Heart right ventricle (tissue), 16 donors: ENCODE data around the gene MUC5B. TPM values are rescaled to one million over a fixed set of nuclear protein-coding genes. Genes with fewer than 3 reads are reported as not detected.
A peak's percentile ranks its signal among the peaks of the same experiment; 100 is the strongest.
"Not testable (repeated sequence)": the region's sequence is repeated elsewhere in the genome, so short reads cannot be mapped to it uniquely, and the experiment has no call there.

Experiments used
- ATAC-seq, 8 donors: fragments of 200-7000 bp; cut with Tn5 transposase; one replicate each; pipeline ENCODE4 v1.9.1; 2020; ENCODE audit warnings: mild to moderate bottlenecking in 8 of 8, moderate library complexity in 8 of 8, moderate number of reproducible peaks in 1 of 8
- DNase-seq, 2 donors: peaks; one replicate each; pipeline ENCODE4 v3.0.0-alpha.2; 2020
- H3K27ac ChIP-seq, 10 donors: fragments of 200-600 bp; sonication (generic) in 2 of 10; one replicate each; pipeline versions ENCODE4 v1.5.0 to v1.8.0; 2020 to 2022; ENCODE audit warnings: mild to moderate bottlenecking in 3 of 10
- H3K27me3 ChIP-seq, 7 donors: fragments of 200-600 bp; one replicate each; pipeline ENCODE4 v1.8.0; 2021 to 2022; ENCODE audit warnings: mild to moderate bottlenecking in 2 of 7
- H3K36me3 ChIP-seq, 9 donors: fragments of 200-600 bp; sonication (generic) in 1 of 9; one replicate each; pipeline versions ENCODE4 v1.5.0 to v1.8.0; 2020 to 2022; ENCODE audit warnings: mild to moderate bottlenecking in 2 of 9
- H3K4me1 ChIP-seq, 9 donors: fragments of 200-600 bp; sonication (generic) in 1 of 9; one replicate each; pipeline versions ENCODE4 v1.5.0 to v1.8.0; 2020 to 2022; ENCODE audit warnings: mild to moderate bottlenecking in 4 of 9
- H3K4me3 ChIP-seq, 10 donors: fragments of 200-600 bp; sonication (generic) in 2 of 10; one replicate each; pipeline versions ENCODE4 v1.5.0 to v1.8.0; 2020 to 2022; ENCODE audit warnings: mild to moderate bottlenecking in 7 of 10, moderate library complexity in 2 of 10
- H3K9me3 ChIP-seq, 11 donors: fragments of 200-600 bp in 10 of 11; sonication (generic) in 2 of 11; one replicate each; pipeline versions ENCODE4 v1.5.0 to v1.8.0; 2013 to 2022; ENCODE audit warnings: mild to moderate bottlenecking in 2 of 11, control low read depth in 1 of 11, moderate library complexity in 1 of 11
- CTCF ChIP-seq, 9 donors: fragments of 200-600 bp; sonication (generic) in 2 of 9; IDR thresholded peaks; one replicate each; pipeline versions ENCODE4 v1.5.0 to v1.8.0; 2021 to 2022; ENCODE audit warnings: antibody characterized with exemption in 9 of 9, mild to moderate bottlenecking in 5 of 9, moderate library complexity in 1 of 9
- WGBS, 2 donors: extraction: QIAGEN DNeasy Blood & Tissue Kit; methylation state at CpG; one replicate each; pipeline ENCODE4 v1.1.7; 2013; ENCODE audit warnings: inconsistent platforms in 1 of 2; 5-methylcytosine and 5-hydroxymethylcytosine counted together
- intact Hi-C, 10 donors: fragments of 100-400 bp; cut with DNase I; formaldehyde crosslinking; loops; one replicate each; pipeline versions ENCODE4 v1.11.1 to v1.14.2; 2022
- long read RNA-seq, 3 donors: library from polyadenylated mRNA; unstranded; transcript quantifications; one replicate each; pipeline ENCODE4 v2.0.0, GENCODE V29; 2020 to 2021
- polyA plus RNA-seq, 2 donors: library from polyadenylated mRNA; stranded (reverse); fragments of 200-250 nt; gene quantifications; one replicate each; pipeline ENCODE4 v1.2.3, GENCODE V29; 2013
- total RNA-seq, 10 donors: library from RNA; stranded (reverse); fragmentation: NEBNext Ultra II Directional in 3 of 10; extraction: Animal tissue kit (Norgen Biotek cat#: 25700) in 3 of 10; gene quantifications; one replicate each; pipeline versions ENCODE4 v1.2.1 to v1.2.4, GENCODE V29; 2021 to 2023
- donor health status: Arrhythmogenic right ventricular cardiomyopathy.
- donor health status: ischemic (EF 13 %, LVEDD 7.1; RV severe dilation, severe dysfunction).
- donor health status: healthy with polysubstance abuse.
- donor health status: DM: no; HTN: yes; CAD: no.
- donor health status: DM: no; HTN: no; CAD: no.
- donor health status: ischemic (EF 25% LVEDD 6.9; RV normal size, moderate dysfunction).
- donor health status: ischemic (EF 25% LVEDD 5.7; RV mildly dilated, moderate dysfunction).
- donor health status: healthy.
- donor health status: DM: yes; HTN: yes; CAD: no.
- donor health status: Ischemic cardiomyopathy.
- donor health status: ischemic (EF 35%, LVEDD 5.7; RV mildly dilated, moderate dysfunction).
- donor health status: nonischemic (EF 11% LVEDD 7.7; RV severe dilation, severe dysfunction).
- donor health status: DM: yes; HTN: yes; CAD: no.
- donor health status: PGD.
- donor health status: ischemic (EF 29% LVEDD 5.4; RV normal size, mild dysfunction).
- donor health status: nonischemic (EF 23%, LVEDD 6.1; RV moderate dilation, normal function).

The MUC5B gene
- total RNA-seq (not detected), polyA plus RNA-seq (not detected)
- long read RNA-seq, donor 1 = 0 reads
- long read RNA-seq, donor 2 = 0 reads
- long read RNA-seq, donor 3 = 0 reads

- Histone ChIP-seq H3K4me1 (no peaks in the 10 kb centered on the region), H3K27me3 (peaks cover 7 to 95% (median 82%) of the 10 kb centered on the region in 7 donors), H3K36me3 (no peaks in the 10 kb centered on the region), H3K27ac (no peak within 1 kb of the TSS), H3K4me3 (no peak within 1 kb of the TSS), H3K9me3 (no peaks in the 10 kb centered on the region)
- ATAC-seq = no peak
- intact Hi-C loops = no loop called here
- DNase-seq = peak in 1 of 2 donors; percentile 13
- 71 to 77% methylated on average over 35 to 36 of the region's 36 CpGs for WGBS, 2 donors
- no peak for TF ChIP-seq CTCF (IDR thresholded peaks at IDR 0.05)
Observed at GRCh38 chr11:1222491-1223345, at the start of gene MUC5B. Gene MUC5B (plus strand): TSS chr11:1223066. CDS start chr11:1223124, 58 bp downstream.

- 94 to 95% methylated on average over 2 to 3 of the region's 3 CpGs for WGBS, 2 donors
- H3K27me3 ChIP-seq, ATAC-seq, H3K9me3 ChIP-seq, H3K4me3 ChIP-seq, H3K4me1 ChIP-seq, H3K27ac ChIP-seq, intact Hi-C loops, DNase-seq, H3K36me3 ChIP-seq: not testable (repeated sequence)
Observed at GRCh38 chr11:1173396-1173795, 49.5 kb upstream of the MUC5B start.

- Histone ChIP-seq H3K4me1 (no peaks in the 10 kb centered on the region), H3K9me3 (no peaks in the 10 kb centered on the region), H3K4me3 (no peak overlapping the region), H3K27me3 (peaks cover 0 to 8% (median 0%) of the 10 kb centered on the region in 7 donors), H3K27ac (no peak overlapping the region), H3K36me3 (no peaks in the 10 kb centered on the region)
- ATAC-seq (peak in 1 of 8 donors; percentile 24), DNase-seq (peak in 1 of 2 donors; percentile 7)
- TF ChIP-seq CTCF (IDR thresholded peaks at IDR 0.05) = no peak
- 89 to 93% methylated on average over 39 of the region's 39 CpGs for WGBS, 2 donors
- intact Hi-C loops = no loop called here
Observed at GRCh38 chr11:1174441-1175370, 48.2 kb upstream of the MUC5B start.

GRCh38 chr11:1175461-1176223, 47.2 kb upstream of the MUC5B start:
- no peak for DNase-seq
- no peak for TF ChIP-seq CTCF (IDR thresholded peaks at IDR 0.05)
- H3K27me3 ChIP-seq = peaks cover 0 to 18% (median 0%) of the 10 kb centered on the region in 7 donors
- intact Hi-C loops = no loop called here
- H3K36me3 ChIP-seq = no peaks in the 10 kb centered on the region
- H3K27ac ChIP-seq = no peak overlapping the region
- WGBS, 2 donors = 80 to 92% methylated on average over 22 of the region's 22 CpGs
- H3K4me1 ChIP-seq = no peaks in the 10 kb centered on the region
- no peaks in the 10 kb centered on the region for H3K9me3 ChIP-seq
- H3K4me3 ChIP-seq = no peak overlapping the region
- no peak for ATAC-seq
